ENCODE results near the gene MEX3D. TPM values are rescaled to one million over a fixed set of nuclear protein-coding genes. Genes with fewer than 3 reads are reported as not detected.

The MEX3D gene
- total RNA-seq (2021), result 70.4 and 75.9 TPM in 2 replicates
- long read RNA-seq, result 0 reads

DNA sequence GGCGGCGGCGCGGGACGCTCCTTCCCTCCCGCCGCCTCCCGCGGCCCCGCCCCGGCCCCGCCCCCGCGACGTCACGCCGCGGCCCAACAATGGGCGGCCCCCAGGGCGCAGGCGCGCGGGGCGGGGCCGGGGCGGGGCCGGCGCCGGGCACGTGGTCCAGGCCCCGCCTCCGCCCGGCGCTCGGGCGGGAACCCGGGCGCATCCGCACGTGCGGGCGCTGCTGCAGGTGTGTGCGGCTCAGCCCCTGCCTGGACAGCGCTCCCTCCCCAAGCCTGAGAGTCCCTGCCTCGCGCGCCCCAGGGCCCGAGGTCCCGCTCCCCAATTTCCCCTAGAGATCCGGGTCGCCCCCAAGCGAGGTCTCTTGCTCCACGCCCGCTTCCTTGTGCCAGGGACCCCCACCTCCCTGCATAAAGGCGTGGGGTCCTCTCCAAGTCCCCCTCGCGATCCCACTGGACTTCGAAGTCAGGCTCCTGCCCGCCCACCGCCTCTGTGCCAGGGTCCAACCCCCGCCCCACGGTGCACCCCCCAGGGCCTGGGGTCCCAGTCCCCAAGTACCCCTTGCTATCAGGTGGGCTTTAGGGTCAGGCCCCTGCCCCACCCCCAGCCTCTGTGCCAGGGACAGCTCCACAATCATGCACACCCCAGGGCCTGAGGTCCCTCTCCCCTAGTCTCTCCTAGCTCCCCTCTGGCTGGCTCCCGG is at the start of gene MEX3D:
Gene MEX3D (minus strand): TSS at position 6 of the 700 bp plus-strand sequence. CDS start 267 bp downstream, outside the sequence.
- Histone ChIP-seq H4K8ac (replicated peaks; ENCODE audit: insufficient read length, low read depth, low read length) (no peak within 1 kb of the TSS), H2BK20ac (ENCODE audit: low read depth, low read length, poor library complexity, severe bottlenecking) (no peak within 1 kb of the TSS), H2BK120ac (ENCODE audit: low read depth, low read length, poor library complexity, severe bottlenecking) (no peak within 1 kb of the TSS), H3K27ac (ENCODE audit: insufficient read length, low read depth, low read length) (no peak within 1 kb of the TSS), H3K56ac (ENCODE audit: insufficient read length, low read depth, low read length) (no peak within 1 kb of the TSS), H3K9ac (ENCODE audit: extremely low read depth, insufficient read length, low read length) (peak within 1 kb of the TSS; percentile 81), H3K4me2 (ENCODE audit: insufficient read depth, insufficient read length, low read length) (peak within 1 kb of the TSS; percentile 46), H4K20me1 (ENCODE audit: control insufficient read depth, insufficient read depth, insufficient read length) (no peaks in the 10 kb centered on the region), H3T11ph (ENCODE audit: low read length) (no peak within 1 kb of the TSS), H2BK12ac (ENCODE audit: insufficient read length, low read depth, low read length) (no peak within 1 kb of the TSS), H2AFZ (ENCODE audit: low read length) (no peak within 1 kb of the TSS), H4K5ac (ENCODE audit: insufficient read length, low read depth, low read length) (no peak within 1 kb of the TSS), H3K14ac (ENCODE audit: insufficient read depth, low read length) (peak within 1 kb of the TSS; percentile 91), H3K18ac (ENCODE audit: insufficient read length, low read depth, low read length) (peak within 1 kb of the TSS; percentile 94), H3K4me1 (ENCODE audit: insufficient read depth, low read length) (no peaks in the 10 kb centered on the region), H2AK5ac (ENCODE audit: insufficient read length, low read length) (no peak within 1 kb of the TSS), H3K79me1 (ENCODE audit: insufficient read depth, low read depth, low read length, poor library complexity, severe bottlenecking) (peaks cover 3% of the 10 kb centered on the region), H4K91ac (ENCODE audit: insufficient read length, low read depth, low read length) (no peak within 1 kb of the TSS), H3K79me2 (ENCODE audit: insufficient read depth, low read length) (peaks cover 22% of the 10 kb centered on the region; the same call in 1 of the 2 replicates), H2BK5ac (ENCODE audit: insufficient read length, low read length) (no peak within 1 kb of the TSS), H3K9me3 (ENCODE audit: control insufficient read depth, low read depth, low read length) (no peaks in the 10 kb centered on the region), H3K23me2 (ENCODE audit: insufficient read length, low read depth, low read length, poor library complexity, severe bottlenecking) (no peaks in the 10 kb centered on the region), H2BK15ac (ENCODE audit: low read depth, low read length) (no peak within 1 kb of the TSS), H3K27me3 (ENCODE audit: insufficient read depth, low read length) (no peaks in the 10 kb centered on the region; the same call in 1 of the 2 replicates), H3K23ac (ENCODE audit: insufficient read length, low read depth, low read length) (no peak within 1 kb of the TSS), H3K4ac (ENCODE audit: low read depth, low read length) (no peak within 1 kb of the TSS; the same call in 1 of the 2 replicates)
- Mint-ChIP-seq H3K4me3 (peak within 1 kb of the TSS; percentile 68 to 81), H3K36me3 (ENCODE audit: insufficient read depth in 1 of 3, low read depth in 3 of 3) (peaks cover 6 to 14% (median 13%) of the 10 kb centered on the region in 3 experiments; a peak in 6 of 7 replicates), H3K27me3 (ENCODE audit: low read depth) (peaks cover 38% of the 10 kb centered on the region), H3K27ac (no peak within 1 kb of the TSS; a peak in 1 of 7 replicates), H3K9me3 (peaks cover 2 to 3% of the 10 kb centered on the region in 2 experiments; a peak in 2 of 5 replicates), H3K4me1 (peaks cover 2 to 18% of the 10 kb centered on the region in 2 experiments; a peak in 3 of 4 replicates)
- TF ChIP-seq, protein P1, sequence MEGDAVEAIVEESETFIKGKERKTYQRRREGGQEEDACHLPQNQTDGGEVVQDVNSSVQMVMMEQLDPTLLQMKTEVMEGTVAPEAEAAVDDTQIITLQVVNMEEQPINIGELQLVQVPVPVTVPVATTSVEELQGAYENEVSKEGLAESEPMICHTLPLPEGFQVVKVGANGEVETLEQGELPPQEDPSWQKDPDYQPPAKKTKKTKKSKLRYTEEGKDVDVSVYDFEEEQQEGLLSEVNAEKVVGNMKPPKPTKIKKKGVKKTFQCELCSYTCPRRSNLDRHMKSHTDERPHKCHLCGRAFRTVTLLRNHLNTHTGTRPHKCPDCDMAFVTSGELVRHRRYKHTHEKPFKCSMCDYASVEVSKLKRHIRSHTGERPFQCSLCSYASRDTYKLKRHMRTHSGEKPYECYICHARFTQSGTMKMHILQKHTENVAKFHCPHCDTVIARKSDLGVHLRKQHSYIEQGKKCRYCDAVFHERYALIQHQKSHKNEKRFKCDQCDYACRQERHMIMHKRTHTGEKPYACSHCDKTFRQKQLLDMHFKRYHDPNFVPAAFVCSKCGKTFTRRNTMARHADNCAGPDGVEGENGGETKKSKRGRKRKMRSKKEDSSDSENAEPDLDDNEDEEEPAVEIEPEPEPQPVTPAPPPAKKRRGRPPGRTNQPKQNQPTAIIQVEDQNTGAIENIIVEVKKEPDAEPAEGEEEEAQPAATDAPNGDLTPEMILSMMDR (conservative IDR thresholded peaks at IDR 0.05), result no peak
- no CpG with 5 or more reads among the region's 63 CpGs for WGBS (ENCODE audit: extremely low coverage, insufficient read length, low lambda C conversion rate)
- DNase-seq, result peak; percentile 68
